ENCODE measurements around the gene TRAPPC6A.

DNA sequence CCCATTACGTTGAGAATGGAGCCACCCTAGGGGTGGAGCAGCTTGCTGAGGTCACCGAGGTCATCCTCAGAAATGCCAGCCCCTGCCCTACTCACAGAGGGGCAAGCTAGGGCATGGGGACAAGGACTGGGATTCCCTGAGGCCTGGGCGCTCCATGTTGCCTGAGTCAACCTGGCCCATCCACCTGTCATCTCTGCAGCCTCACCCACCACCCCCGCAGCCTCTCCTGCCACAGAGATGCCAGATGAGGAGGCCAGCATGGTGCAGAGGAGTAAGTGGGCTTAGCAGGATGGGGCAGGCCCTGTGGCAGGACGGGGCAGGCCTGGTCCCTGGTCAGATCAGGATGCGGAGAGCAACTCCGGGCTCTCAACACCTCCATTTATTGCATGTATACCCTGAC lies 26.7 kb downstream of the TRAPPC6A start:
- TF ChIP-seq ZBTB21 (CRISPR knock-in tag; IDR thresholded peaks at IDR 0.05; ENCODE audit: borderline replicate concordance), result no peak
- TF ChIP-seq, protein P1, sequence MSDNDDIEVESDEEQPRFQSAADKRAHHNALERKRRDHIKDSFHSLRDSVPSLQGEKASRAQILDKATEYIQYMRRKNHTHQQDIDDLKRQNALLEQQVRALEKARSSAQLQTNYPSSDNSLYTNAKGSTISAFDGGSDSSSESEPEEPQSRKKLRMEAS (CRISPR knock-in tag; IDR thresholded peaks at IDR 0.05), result no peak
- no peak for TF ChIP-seq ZMAT4 (CRISPR knock-in tag; IDR thresholded peaks at IDR 0.05)
- no peak for TF ChIP-seq STAT6 (CRISPR knock-in tag; conservative IDR thresholded peaks at IDR 0.05; ENCODE audit: low read depth)
- TF ChIP-seq, protein P2, sequence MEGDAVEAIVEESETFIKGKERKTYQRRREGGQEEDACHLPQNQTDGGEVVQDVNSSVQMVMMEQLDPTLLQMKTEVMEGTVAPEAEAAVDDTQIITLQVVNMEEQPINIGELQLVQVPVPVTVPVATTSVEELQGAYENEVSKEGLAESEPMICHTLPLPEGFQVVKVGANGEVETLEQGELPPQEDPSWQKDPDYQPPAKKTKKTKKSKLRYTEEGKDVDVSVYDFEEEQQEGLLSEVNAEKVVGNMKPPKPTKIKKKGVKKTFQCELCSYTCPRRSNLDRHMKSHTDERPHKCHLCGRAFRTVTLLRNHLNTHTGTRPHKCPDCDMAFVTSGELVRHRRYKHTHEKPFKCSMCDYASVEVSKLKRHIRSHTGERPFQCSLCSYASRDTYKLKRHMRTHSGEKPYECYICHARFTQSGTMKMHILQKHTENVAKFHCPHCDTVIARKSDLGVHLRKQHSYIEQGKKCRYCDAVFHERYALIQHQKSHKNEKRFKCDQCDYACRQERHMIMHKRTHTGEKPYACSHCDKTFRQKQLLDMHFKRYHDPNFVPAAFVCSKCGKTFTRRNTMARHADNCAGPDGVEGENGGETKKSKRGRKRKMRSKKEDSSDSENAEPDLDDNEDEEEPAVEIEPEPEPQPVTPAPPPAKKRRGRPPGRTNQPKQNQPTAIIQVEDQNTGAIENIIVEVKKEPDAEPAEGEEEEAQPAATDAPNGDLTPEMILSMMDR (IDR thresholded peaks at IDR 0.05), result no peak
